Transverse colon (tissue), 4 donors: ENCODE results near the gene FITM2. TPM values are rescaled to one million over a fixed set of nuclear protein-coding genes. Genes with fewer than 3 reads are reported as not detected.
"Not testable (repeated sequence)": the region's sequence is repeated elsewhere in the genome, so short reads cannot be mapped to it uniquely, and the experiment has no call there.

Experiments used
- DNase-seq: peaks from one replicate; pipeline ENCODE4 v3.0.0-alpha.2; 2019
- H3K27ac ChIP-seq, 4 donors: fragments of 200-600 bp; sonication (generic); 2 replicates each; pipeline ENCODE4 v1.5.1; 2016 to 2018; ENCODE audit warnings: inconsistent platforms in 4 of 4
- H3K27me3 ChIP-seq: fragments of 200-600 bp; sonication (generic); 2 replicates; pipeline ENCODE4 v1.5.1; 2017; ENCODE audit warnings: inconsistent platforms
- H3K36me3 ChIP-seq, 4 donors: fragments of 200-600 bp; sonication (generic); 2 replicates each; pipeline ENCODE4 v1.5.1; 2017 to 2019; ENCODE audit warnings: inconsistent platforms in 4 of 4
- H3K4me1 ChIP-seq, 4 donors: fragments of 200-600 bp; sonication (generic); 2 replicates each; pipeline ENCODE4 v1.5.1; 2017 to 2020; ENCODE audit warnings: inconsistent platforms in 4 of 4
- H3K4me3 ChIP-seq, 4 donors: fragments of 200-600 bp; sonication (generic); 1 replicate in 1 of 4; 2 replicates in 3 of 4; pipeline versions ENCODE4 v1.5.1 to v1.6.1; 2017 to 2019; ENCODE audit warnings: inconsistent platforms in 4 of 4
- H3K9me3 ChIP-seq, 2 donors: fragments of 200-600 bp; sonication (generic); 2 replicates each; pipeline ENCODE4 v1.5.1; 2017 to 2019; ENCODE audit warnings: inconsistent platforms in 2 of 2
- CTCF ChIP-seq, 5 experiments: fragments of 200-600 bp in 3 of 5; fragments of 450-650 bp in 2 of 5; sonication (generic) in 3 of 5; IDR thresholded peaks; 1 replicate in 2 of 5; 2 replicates in 3 of 5; pipeline ENCODE4 v1.5.1; 2016 to 2017; ENCODE audit warnings: antibody characterized with exemption in 5 of 5, inconsistent platforms in 3 of 5, mild to moderate bottlenecking in 2 of 5, moderate library complexity in 1 of 5
- EP300 ChIP-seq: sonication (generic); formaldehyde crosslinking; IDR thresholded peaks from one replicate; pipeline ENCODE4 v1.6.1; 2017; ENCODE audit warnings: antibody characterized with exemption, low read depth
- POLR2A ChIP-seq: fragments of 450-650 bp; IDR thresholded peaks from one replicate; pipeline ENCODE4 v1.6.1; 2016; ENCODE audit warnings: antibody characterized with exemption, mild to moderate bottlenecking, moderate library complexity
- POLR2AphosphoS5 ChIP-seq, 3 donors: sonication (generic); formaldehyde crosslinking; IDR thresholded peaks; one replicate each; pipeline ENCODE4 v1.6.1; 2016; ENCODE audit warnings: antibody characterized with exemption in 3 of 3
- WGBS, 2 donors: methylation state at CpG; one replicate each; pipeline ENCODE4 v1.1.5; 2018; ENCODE audit warnings: low coverage in 1 of 2; 5-methylcytosine and 5-hydroxymethylcytosine counted together
- in situ Hi-C, 4 donors: fragments of 200-750 bp; cut with MboI; loops; one replicate each; pipeline versions ENCODE4 v1.15.0 to v1.15.1; 2017; ENCODE audit warnings: low sequenced_read_pairs in 3 of 4, low pct_ligation_motif_present in 1 of 4, low pct_unique_long_range_greater_than_20kb in 1 of 4
- intact Hi-C: fragments of 100-400 bp; cut with DNase I; formaldehyde crosslinking; loops from one replicate; pipeline ENCODE4 v1.15.1; 2023; ENCODE audit warnings: low total_unique reads
- total RNA-seq, 4 donors: library from RNA; depleted of rRNA; stranded (reverse); fragments of >200 nt; gene quantifications; one replicate each; pipeline ENCODE4 v1.1.0, GENCODE V29; 2016

The FITM2 gene
- total RNA-seq, 4 donors from 2014 or later: 4.1 to 12.4 (median 9.7) TPM

GRCh38 chr20:44350567-44350966, 39.6 kb upstream of the FITM2 start:
- intact Hi-C loops: no loop called here
- no peaks in the 10 kb centered on the region for H3K9me3 ChIP-seq
- in situ Hi-C loops: no loop called here
- H3K36me3 ChIP-seq: no peaks in the 10 kb centered on the region
- DNase-seq: no peak
- TF ChIP-seq CTCF (IDR thresholded peaks at IDR 0.05) (no peak), EP300 (no peak), POLR2A (no peak), POLR2AphosphoS5 (IDR thresholded peaks at IDR 0.05) (no peak)
- peak overlapping the region in 3 of 4 donors; percentile 89 to 95 (median 95) for H3K27ac ChIP-seq
- H3K4me1 ChIP-seq: peaks cover 0 to 24% (median 12%) of the 10 kb centered on the region in 4 donors
- no peak overlapping the region for H3K4me3 ChIP-seq
- 86 to 87% methylated on average over 6 of the region's 6 CpGs for WGBS, 2 donors
- H3K27me3 ChIP-seq: no peaks in the 10 kb centered on the region

- intact Hi-C loops: no loop called here
- no peak overlapping the region for H3K4me3 ChIP-seq
- no peak for TF ChIP-seq POLR2A
- TF ChIP-seq CTCF (IDR thresholded peaks at IDR 0.05): no peak
- no peak for TF ChIP-seq POLR2AphosphoS5 (IDR thresholded peaks at IDR 0.05)
- TF ChIP-seq EP300: no peak
- H3K36me3 ChIP-seq: no peaks in the 10 kb centered on the region
- H3K27me3 ChIP-seq: no peaks in the 10 kb centered on the region
- no peak for DNase-seq
- no peaks in the 10 kb centered on the region for H3K9me3 ChIP-seq
- in situ Hi-C loops: no loop called here
- WGBS, 2 donors: 69 to 100% methylated on average over 1 to 3 of the region's 3 CpGs
- H3K27ac ChIP-seq: no peak overlapping the region
- peaks cover 0 to 29% (median 12%) of the 10 kb centered on the region in 4 donors for H3K4me1 ChIP-seq
These were observed 38.3 kb upstream of the FITM2 start for GRCh38 chr20:44349349-44349748.

GRCh38 chr20:44348168-44348659, 37.2 kb upstream of the FITM2 start:
- DNase-seq: no peak
- in situ Hi-C loops: no loop called here

GRCh38 chr20:44345941-44346340, 34.9 kb upstream of the FITM2 start:
- H3K27me3 ChIP-seq, H3K36me3 ChIP-seq, in situ Hi-C loops, intact Hi-C loops, H3K9me3 ChIP-seq, H3K4me3 ChIP-seq, DNase-seq, H3K4me1 ChIP-seq: not testable (repeated sequence)
- WGBS, 2 donors: 56 to 84% methylated on average over 2 to 10 of the region's 10 CpGs
- peak overlapping the region in 1 of 4 donors; percentile 34 for H3K27ac ChIP-seq

More at GRCh38 chr20:44348168-44348659, 37.2 kb upstream of the FITM2 start:
- peaks cover 0 to 23% (median 12%) of the 10 kb centered on the region in 4 donors for H3K4me1 ChIP-seq
- H3K4me3 ChIP-seq: no peak overlapping the region
- WGBS, 2 donors: 85 to 86% methylated on average over 1 to 4 of the region's 4 CpGs
- H3K36me3 ChIP-seq: no peaks in the 10 kb centered on the region
- no peaks in the 10 kb centered on the region for H3K27me3 ChIP-seq
- TF ChIP-seq POLR2AphosphoS5 (IDR thresholded peaks at IDR 0.05) (no peak), CTCF (IDR thresholded peaks at IDR 0.05) (no peak), EP300 (no peak), POLR2A (no peak)
- no peaks in the 10 kb centered on the region for H3K9me3 ChIP-seq
- intact Hi-C loops: no loop called here
- H3K27ac ChIP-seq: no peak overlapping the region

GRCh38 chr20:44345147-44345546, 34.1 kb upstream of the FITM2 start:
- H3K4me3 ChIP-seq: no peak overlapping the region
- no peak for DNase-seq
- no peaks in the 10 kb centered on the region for H3K27me3 ChIP-seq
- H3K36me3 ChIP-seq: no peaks in the 10 kb centered on the region
- intact Hi-C loops: no loop called here
- H3K4me1 ChIP-seq: peaks cover 0 to 5% (median 0%) of the 10 kb centered on the region in 4 donors
- TF ChIP-seq POLR2AphosphoS5 (IDR thresholded peaks at IDR 0.05) (no peak), CTCF (IDR thresholded peaks at IDR 0.05) (no peak), EP300 (no peak), POLR2A (no peak)
- peak overlapping the region; percentile 16 to 44 (median 27) for H3K27ac ChIP-seq
- H3K9me3 ChIP-seq: no peaks in the 10 kb centered on the region
- in situ Hi-C loops: no loop called here
- 63 to 93% methylated on average over 6 to 8 of the region's 8 CpGs for WGBS, 2 donors
